D721Med (cell line): ENCODE measurements around the gene ZC3H18.

Experiments
- DNase-seq: peaks from one replicate; pipeline ENCODE4 v3.0.0; 2011; ENCODE audit warnings: low spot score; ENCODE audit not compliant: insufficient read length
- FAIRE-seq: peaks from 2 replicates; lab custom pipeline; 2011; peaks lifted over from hg19 to GRCh38; lab: Jason Lieb, UNC
- CTCF ChIP-seq: IDR thresholded peaks from 2 replicates; pipeline ENCODE4 v1.5.1; 2012; ENCODE audit warnings: mild to moderate bottlenecking, control low read depth; ENCODE audit not compliant: insufficient read depth; ENCODE audit errors: missing control alignments

ZC3H18 gene

GRCh38 chr16:88533381-88533917 lies 36.8 kb upstream of the ZC3H18 start:
- DNase-seq (no peak), FAIRE-seq (no peak)
- TF ChIP-seq CTCF: no peak

GRCh38 chr16:88533932-88534637 lies 36.1 kb upstream of the ZC3H18 start:
- TF ChIP-seq CTCF: no peak
- DNase-seq: peak; percentile 66
- FAIRE-seq: no peak

- DNase-seq (no peak), FAIRE-seq (no peak)
- no peak for TF ChIP-seq CTCF
Measured at GRCh38 chr16:88534638-88535190, 35.5 kb upstream of the ZC3H18 start.

- FAIRE-seq: no peak
- no peak for DNase-seq
- no peak for TF ChIP-seq CTCF
Measured at GRCh38 chr16:88535191-88535856, 34.9 kb upstream of the ZC3H18 start.

- FAIRE-seq: no peak
- TF ChIP-seq CTCF: no peak
Measured at GRCh38 chr16:88535857-88536222, 34.4 kb upstream of the ZC3H18 start.

GRCh38 chr16:88536510-88536909 lies 33.7 kb upstream of the ZC3H18 start:
- FAIRE-seq: no peak
- TF ChIP-seq CTCF: no peak

More at GRCh38 chr16:88535857-88536222, 34.4 kb upstream of the ZC3H18 start:
- DNase-seq: no peak

More at GRCh38 chr16:88536510-88536909, 33.7 kb upstream of the ZC3H18 start:
- no peak for DNase-seq
